H4 (cell line): ENCODE measurements around the gene CEP112. TPM values are rescaled to one million over a fixed set of nuclear protein-coding genes. Genes with fewer than 3 reads are reported as not detected.
A peak's percentile ranks its signal among the peaks of the same experiment; 100 is the strongest.
"Not testable (repeated sequence)": the region's sequence is repeated elsewhere in the genome, so short reads cannot be mapped to it uniquely, and the experiment has no call there.

Experiments used
- DNase-seq: peaks from one replicate; pipeline ENCODE4 v3.0.0-alpha.2; 2015; ENCODE audit warnings: low spot score
- total RNA-seq: library from RNA; depleted of rRNA; stranded (reverse); fragments of >200 nt; shearing (Covaris generic); gene quantifications from 2 replicates; pipeline ENCODE4 v1.2.3, GENCODE V29; 2014

Gene CEP112
- total RNA-seq, 1 experiment from 2014 or later = 3.0 TPM

DNA sequence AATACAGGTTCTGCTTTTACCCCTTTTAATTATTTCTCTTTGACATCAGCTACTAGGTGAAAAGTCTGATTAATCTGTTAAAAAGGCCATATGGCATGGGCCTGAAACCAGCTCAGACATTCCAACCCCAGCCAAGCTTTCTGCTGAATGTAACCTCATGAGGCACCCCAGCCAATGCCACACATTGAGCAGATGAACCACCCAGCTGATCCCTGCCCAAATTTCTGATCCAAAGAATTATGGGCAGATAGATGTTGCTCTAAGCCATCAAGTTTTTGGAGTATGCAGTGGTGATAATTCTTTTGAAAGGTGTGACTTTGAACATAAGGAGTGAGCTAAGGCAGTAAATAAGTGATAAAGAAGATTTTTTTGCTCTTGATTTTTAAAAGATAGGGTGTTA, 452.9 kb downstream of the CEP112 start:
- DNase-seq = no peak

DNA sequence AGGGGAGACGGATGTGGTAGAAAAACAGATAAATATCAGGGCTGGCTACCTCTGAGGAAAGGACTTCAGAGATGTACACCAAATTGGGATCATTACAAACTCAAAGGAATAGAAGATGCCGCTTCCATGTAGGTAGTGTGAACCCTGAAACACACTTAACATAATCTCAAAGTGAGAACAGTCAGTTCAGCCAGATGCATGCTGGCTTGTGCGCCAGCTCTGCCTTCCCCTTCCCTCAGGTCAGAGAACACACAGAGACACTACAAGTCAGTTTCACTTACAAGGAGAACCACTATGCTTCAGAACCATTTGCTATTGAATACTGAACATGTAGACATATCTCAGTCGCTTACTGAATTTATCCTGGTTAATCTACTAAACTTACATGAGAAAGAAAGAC, 454.5 kb downstream of the CEP112 start:
- no peak for DNase-seq

DNA sequence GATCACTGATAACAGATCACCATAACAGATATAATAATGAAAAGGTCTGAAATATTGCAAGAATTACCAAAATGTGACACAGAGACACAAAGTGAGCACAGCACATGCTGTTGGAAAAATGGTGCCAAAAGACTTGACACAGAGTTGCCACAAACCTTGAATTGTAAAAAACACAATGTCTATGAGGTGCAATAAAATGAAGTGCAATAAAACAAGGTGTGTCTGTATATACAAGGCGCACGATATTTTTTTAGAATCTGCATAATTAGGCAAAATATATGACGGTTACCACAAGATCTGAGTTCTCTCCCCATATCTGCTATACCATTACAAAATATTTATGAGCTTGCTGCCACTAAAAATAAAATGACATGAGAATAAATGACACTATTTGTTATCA, 458.6 kb downstream of the CEP112 start:
- no peak for DNase-seq

DNA sequence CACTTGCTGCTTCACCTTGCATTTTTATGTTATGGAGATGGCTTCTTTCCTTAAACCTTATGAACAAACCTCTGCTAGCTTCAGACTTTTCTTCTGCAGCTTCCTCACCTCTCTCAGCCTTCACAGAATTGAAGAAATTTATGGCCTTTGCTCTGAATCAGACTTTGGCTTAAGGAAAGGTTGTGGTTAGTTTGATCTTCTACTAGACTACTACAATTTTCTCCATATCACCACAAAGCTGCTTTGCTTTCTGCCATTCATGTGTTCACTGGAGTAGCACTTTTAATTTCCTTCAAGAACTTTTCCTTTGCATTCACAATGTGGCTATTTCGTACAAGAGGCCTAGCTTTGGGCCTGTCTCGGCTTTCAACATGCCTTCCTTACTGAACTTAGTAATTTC, 459.3 kb downstream of the CEP112 start:
- DNase-seq = not testable (repeated sequence)

DNA sequence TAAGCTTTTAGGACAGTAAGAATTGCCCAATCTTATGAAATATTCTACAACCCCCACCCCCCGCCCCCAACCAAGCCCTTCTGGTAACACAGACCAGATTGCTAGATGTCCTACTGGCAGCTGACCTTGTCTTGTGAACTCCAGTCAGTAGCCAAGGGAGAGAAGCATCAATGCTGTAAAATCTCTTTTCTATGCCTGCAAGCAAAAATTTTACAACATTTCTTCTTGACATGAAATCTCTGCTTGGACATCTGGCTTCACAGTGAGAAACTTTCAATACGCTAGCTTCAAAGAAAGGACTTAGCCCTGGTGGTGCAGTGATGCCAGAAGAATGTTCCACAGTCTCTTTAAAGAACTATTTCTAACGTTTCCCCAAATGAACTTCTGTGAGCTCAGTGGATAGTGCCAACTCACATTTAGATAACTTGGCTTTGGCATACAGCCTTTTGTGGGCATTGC, 461.2 kb downstream of the CEP112 start:
- DNase-seq = no peak

DNA sequence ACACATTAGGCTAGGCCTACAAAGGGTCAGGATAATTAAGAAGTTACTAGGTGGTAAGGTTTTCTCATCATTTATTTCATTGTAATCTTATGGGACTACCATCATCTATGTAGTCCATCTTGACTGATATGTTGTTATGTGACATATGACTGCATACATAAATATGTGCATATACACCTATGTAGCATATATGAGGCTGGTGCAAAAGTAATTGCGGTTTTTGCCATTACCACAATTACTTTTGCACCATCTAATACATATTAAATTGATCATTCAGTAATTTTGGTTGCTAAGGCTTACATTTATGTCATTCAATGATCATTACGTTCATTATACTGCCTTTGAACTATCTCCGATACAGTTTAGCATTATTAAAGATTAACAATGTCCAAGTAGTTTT, 462.7 kb downstream of the CEP112 start:
- no peak for DNase-seq

DNA sequence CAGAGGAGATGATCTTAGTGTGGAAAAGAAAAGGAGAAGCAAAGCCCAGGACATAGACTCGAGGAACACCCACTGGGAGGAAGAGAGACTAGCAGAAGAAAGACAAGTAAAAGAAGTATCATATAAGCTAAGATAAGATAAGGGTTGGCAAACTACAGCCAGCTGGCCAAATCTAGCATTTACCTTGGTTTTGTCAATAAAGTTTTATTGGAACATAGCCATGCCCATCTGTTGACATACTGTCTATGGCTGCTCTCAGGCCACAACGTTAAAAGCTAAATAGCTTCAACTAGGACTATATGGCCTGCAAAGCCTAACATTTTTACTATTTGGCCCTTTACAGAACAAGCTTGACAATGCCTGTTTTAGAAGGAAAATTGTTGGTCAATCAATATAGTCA, 464.1 kb downstream of the CEP112 start:
- DNase-seq = no peak

DNA sequence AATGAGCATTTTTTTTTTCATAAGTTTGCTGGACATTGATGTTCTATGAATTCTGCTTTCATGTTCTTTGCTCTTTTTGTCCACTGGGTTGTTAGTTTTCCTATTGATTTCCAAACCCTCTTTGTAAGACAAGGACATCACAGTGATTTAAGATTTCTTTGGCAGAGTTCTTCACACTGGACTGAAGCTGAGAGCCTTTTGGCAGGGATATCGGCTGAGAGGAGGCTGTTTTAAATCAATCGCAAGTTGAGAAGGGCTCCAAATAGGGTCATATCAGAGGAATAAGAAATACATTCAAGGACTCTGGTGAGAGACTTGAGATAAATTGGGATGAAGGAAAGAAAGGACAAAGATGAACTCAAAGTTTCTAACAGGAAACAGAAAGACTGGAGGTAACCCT, 464.7 kb downstream of the CEP112 start:
- no peak for DNase-seq

DNA sequence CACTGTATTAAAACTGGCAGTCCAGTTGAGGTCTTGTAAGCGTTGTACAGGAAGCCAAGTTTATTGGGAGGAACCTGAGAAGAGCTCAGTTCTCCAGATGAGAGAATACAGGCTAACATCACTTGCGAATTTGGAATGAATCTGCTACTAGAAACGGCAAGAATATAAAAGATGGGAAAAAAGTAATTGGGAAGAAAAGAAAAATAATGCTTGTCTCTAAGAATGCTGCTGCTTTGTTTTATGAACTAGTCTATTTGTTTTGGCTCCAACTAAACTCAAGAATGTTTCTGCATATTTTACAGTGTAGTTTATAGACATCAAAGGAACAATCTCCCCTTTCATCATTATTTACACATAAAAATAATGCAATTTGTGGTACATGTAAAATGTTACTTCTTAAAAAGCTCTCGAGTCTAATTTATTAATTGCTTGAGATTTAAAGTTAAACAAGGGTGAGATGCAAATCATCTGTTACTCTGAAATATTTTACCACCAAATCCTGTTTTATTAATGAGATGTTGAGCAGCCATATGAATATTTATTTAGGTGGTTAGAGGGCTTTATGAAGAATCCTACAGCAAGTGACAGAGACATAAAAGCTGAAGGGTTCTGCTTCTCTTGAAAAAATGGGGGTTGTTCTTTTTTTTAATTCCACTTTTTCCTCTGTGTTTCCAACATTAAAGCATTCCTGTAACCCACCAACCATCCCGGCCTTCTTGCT, 468.3 kb downstream of the CEP112 start:
- no peak for DNase-seq

DNA sequence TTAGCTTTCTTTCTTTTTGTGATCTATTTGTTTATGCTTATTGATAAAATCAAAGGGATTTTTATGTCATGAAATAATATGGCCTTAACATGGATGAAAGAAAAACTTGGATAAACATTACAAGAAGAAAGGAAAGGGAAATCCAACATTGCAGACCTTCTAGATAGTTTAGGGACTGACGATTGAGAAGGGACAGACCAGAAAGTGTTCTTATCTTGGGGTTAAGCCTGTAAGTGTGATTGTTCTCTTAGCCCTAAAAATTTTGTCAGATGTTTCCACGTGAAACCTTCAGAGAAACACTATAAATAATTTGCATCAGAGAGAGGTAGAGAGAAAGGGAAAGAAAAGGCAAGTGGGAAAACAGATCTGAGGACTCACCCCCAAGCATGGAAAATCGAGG, 473.3 kb downstream of the CEP112 start:
- no peak for DNase-seq

DNA sequence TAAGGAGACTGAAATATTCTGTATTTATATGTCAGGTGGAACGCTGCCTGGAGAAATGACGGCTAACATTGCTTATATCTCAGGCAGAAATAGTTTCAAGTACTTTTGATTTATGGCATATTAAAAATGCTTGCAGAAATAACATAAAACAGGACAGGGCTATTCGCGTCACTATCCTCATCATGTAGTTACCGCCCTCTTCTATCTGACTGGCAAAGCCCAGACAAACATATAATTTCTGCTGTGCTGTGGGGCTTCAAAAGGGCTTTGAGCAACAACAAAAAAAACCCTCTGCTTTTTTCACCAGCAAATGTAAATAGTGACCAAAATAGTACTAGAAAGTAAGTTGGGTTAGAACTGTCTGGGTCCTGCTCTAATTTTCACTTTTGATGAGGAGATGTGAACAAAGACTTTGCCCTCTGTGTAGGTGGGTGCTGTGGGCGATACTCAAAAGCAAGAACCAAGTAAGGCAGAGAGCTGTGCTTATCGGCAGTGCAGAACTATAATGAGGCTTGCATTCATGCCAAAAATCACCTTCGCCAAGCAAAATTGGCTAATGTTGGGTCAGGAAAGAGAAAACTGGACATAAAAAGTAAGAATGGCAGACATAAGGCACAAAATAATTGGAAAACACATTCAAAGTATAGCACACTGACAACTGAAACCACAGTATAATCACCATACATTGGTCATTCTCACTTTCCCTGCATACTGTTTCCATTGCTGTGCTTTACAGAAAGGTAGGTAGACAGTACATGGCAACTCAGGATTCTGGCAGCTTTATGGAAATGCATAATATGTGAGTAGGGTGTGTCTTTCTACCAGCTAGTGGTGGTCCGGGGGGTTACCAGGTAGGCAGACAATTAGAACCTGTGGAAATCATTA, 479.3 kb downstream of the CEP112 start:
- DNase-seq = no peak

DNA sequence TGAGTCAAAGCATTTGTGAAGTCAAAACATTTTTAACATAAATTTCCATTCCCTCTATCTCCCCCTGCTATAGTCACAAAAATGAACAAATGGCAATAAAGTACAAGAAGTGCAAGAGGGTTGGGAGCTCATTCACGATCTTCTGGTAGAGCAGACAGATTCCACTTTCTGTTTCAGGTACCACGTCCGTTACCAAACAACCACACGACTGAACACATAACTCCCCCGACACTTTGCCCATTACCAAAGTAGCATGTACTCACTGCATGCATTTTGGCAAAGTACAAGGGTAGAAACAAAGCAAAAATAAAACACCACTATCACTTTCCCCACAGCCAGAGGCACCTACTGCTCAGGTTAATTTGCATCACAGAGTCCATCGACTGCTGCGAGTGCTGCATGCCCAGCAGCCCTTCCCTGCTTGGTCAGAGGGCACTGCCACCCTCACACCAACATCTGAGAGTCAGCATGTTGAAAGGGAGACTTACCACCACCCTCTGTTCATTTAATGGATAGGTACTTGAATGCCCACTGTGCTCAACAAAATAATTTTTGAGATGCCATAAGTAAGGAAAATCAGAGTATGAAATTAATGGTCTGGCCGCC, 480.2 kb downstream of the CEP112 start:
- no peak for DNase-seq

DNA sequence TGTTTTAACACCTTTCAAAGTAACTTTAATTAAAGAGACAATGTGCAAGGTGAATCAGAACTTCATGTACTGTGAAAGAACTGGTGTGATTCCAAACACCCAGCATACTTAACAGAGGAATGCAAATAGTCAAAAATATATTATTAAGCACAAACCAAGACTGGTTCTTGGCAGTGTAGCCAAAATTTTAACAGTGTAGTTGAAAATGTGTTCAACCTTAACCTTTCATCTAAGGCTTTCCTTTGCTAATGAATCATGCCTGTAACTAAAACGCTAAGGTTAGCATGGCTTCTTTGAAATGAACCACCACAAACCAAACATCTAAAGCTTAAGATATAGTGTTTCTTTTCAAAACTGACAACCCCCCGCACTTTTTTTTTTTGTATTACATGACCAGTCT, 484.2 kb downstream of the CEP112 start:
- no peak for DNase-seq

DNA sequence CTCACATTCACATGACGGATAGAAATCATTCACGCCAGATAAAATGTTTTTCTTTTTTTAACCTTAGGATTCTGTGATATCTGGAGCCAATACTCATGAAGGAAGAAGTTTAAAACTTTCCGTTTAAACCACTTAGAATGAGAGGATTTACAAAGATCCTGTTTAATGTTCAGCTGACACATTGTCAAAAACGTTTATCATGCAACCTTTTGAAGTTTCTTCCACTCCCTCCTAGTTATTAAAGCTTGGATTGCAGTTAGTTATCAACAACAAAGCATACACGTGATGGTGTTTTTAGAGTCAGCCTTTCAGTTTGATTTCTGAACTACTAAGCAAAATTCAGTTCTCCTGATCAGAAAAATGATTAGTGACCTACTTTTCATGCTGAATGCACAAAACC, 487.2 kb downstream of the CEP112 start:
- no peak for DNase-seq

DNA sequence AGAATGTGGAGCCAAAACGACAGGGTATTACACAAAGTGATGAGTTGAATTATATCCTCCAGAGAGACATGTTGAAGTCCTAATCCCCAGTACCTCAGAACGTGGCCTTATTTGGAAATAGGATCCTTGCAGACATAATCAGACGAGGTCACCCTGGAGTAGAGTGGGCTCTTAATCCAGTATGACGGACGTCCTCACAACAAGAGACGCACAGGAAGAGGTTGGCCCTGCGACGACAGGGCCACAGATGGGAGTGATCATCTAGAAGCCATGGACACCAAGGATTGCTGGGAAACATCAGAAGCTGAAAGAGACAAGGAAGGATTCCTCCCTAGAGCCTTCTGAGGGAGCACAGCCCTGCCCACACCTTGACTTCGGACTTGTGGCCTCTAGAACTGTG, 488.0 kb downstream of the CEP112 start:
- no peak for DNase-seq

DNA sequence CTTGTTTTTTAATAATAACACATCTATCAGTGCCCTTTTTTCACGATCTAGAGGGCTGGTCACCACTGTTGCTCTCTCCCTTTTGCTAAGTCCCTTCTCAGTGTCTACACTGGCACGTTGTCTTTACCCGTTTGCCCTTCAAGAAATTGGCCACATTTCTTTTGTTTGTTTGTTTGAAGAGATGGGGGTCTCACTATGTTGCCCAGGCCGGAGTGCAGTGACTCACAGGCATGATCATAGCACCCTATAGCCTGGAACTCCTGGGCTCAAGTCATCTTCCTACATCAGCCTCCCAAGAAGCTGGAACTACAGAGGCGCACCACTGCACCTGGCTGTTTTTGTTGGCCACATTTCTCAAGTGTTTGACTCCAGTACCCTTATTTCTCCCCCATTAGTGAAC, 492.5 kb downstream of the CEP112 start:
- DNase-seq = no peak

DNA sequence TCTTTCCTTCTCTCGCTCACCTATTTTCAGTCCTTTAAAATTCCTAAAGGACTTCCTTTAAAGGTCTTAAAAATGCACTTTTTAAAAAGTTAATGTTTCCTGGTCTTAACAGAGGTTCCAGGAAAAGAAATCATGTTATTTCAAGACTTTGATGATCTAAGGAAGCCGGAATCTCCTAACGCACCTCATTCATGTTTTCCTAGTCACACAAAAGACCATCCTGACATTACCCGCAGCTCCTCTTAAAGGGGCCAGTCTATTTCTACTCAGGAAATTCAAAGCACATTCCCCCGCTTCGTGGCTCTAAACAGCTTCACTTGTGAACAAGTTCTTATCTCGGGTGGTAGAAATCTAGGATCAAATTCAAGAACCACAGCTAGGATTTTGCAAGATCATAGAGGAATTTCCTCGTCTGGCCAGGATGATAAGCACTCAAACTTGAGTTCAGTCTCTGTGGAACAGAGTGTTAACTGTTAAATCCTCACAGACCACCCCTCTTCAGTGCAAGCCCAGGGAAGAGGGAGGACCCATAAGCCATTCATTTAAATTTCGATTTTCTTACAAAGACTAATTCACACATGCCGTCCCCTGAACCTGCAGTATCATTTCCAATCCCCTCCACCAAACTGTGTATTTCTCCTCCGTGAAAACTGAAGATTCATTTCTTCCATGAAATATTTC, 493.4 kb downstream of the CEP112 start:
- peak; percentile 20 for DNase-seq

DNA sequence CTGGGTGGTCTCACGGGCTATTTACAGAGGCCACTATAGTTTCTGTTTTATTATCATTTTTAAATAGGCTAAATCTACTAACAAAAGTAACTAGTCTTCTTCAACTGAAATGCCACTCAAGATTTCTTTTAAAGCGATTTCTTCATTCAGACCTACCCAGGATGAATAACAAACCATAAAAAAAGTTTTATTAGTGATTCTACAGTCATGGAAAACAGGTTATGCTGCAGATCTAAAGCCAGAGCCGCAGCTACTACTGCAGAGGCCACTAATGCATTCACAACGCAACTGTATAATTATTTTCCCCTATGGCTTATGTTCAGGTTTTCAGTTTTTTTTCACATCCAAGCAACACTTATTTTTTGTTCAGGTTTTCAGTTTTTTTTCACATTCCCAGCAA, 494.3 kb downstream of the CEP112 start:
- DNase-seq = no peak

DNA sequence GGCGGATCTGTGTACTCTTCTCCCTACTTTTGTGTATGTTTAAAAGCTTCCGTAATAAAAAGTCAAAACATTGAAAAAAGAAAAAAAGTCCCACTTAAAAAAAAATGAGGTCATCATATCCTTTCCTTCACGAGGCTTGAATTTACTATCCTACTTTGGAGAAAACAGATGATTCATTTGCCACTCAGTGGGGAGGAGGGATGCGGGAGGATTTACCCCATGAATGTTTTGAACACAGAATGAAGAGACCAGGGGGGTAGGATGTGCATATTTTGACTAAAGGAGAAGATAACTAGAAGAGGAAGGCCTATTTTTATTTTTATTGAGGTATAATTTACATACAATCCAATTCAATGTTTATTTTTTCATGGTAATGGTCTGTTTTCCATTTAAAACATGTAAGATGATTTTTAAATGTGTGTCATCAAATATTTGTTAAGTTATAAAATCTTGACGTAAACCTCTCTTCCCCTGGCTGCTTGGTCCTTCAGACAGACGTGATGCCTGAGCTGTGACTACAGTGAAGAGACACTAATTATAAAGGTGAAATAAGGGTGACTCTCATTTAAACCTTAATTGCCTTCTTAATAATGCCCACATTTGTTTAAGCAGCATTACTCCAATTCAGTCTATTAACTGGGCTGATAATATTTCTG, 495.1 kb downstream of the CEP112 start:
- DNase-seq = no peak

DNA sequence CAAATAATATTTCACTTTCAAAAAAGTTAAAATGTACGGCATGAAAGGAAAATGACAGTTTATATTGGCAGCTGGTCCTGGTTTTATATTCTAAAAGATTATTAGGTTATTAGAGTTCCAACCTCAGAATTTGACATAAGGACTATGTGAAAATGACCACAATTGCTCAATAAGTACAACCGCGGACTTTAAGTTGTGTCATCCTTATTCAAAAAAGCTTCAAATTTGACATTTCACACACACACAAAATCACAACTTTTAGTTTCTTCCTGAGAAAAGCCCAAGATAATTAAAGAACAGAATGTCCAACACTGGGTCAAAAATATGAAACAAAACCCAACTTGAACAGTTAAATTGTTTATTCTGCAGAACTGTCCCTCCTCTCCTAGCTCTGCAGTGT, 497.3 kb downstream of the CEP112 start:
- no peak for DNase-seq

DNA sequence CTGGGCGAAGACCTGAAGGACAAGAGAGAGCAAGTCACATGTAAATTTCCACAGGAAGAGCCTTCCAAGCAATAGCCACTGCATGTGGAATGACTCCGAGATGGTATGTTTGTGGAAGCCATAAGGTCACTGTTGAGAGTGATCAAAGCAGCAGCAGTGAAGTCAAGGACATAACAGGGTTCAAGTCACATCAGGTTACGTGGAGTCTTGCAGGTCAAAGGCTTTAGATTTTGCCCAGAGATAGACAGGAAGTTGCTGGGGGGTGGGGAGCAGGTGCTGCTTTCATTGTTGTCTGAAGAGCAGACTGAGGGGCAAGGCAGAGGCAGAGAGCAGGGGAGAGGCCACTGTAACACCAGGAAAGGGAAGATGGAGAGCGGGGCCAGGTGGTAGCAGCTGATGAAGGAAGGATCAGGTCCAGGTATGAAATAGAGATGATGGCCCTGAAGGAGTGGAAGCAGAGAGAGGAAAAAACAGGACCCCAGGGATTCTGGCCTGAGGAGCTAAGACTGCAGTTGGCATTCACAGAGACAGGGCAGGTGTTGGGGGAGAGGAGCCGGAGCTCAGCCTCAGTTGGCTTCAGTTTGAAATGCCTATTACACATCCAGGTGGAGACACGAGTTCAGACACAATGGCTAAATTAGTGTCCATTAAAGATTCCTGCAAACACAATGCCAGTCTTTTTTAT, 501.2 kb downstream of the CEP112 start:
- DNase-seq = no peak
